Heart right ventricle (tissue), 16 donors: ENCODE data around the gene AGGF1. TPM values are rescaled to one million over a fixed set of nuclear protein-coding genes. Genes with fewer than 3 reads are reported as not detected.
"Not testable (repeated sequence)": the region's sequence is repeated elsewhere in the genome, so short reads cannot be mapped to it uniquely, and the experiment has no call there.

Experiments used
- ATAC-seq, 8 donors: fragments of 200-7000 bp; cut with Tn5 transposase; one replicate each; pipeline ENCODE4 v1.9.1; 2020; ENCODE audit warnings: mild to moderate bottlenecking in 8 of 8, moderate library complexity in 8 of 8, moderate number of reproducible peaks in 1 of 8
- DNase-seq, 2 donors: peaks; one replicate each; pipeline ENCODE4 v3.0.0-alpha.2; 2020
- H3K27ac ChIP-seq, 10 donors: fragments of 200-600 bp; sonication (generic) in 2 of 10; one replicate each; pipeline versions ENCODE4 v1.5.0 to v1.8.0; 2020 to 2022; ENCODE audit warnings: mild to moderate bottlenecking in 3 of 10
- H3K27me3 ChIP-seq, 7 donors: fragments of 200-600 bp; one replicate each; pipeline ENCODE4 v1.8.0; 2021 to 2022; ENCODE audit warnings: mild to moderate bottlenecking in 2 of 7
- H3K36me3 ChIP-seq, 9 donors: fragments of 200-600 bp; sonication (generic) in 1 of 9; one replicate each; pipeline versions ENCODE4 v1.5.0 to v1.8.0; 2020 to 2022; ENCODE audit warnings: mild to moderate bottlenecking in 2 of 9
- H3K4me1 ChIP-seq, 9 donors: fragments of 200-600 bp; sonication (generic) in 1 of 9; one replicate each; pipeline versions ENCODE4 v1.5.0 to v1.8.0; 2020 to 2022; ENCODE audit warnings: mild to moderate bottlenecking in 4 of 9
- H3K4me3 ChIP-seq, 10 donors: fragments of 200-600 bp; sonication (generic) in 2 of 10; one replicate each; pipeline versions ENCODE4 v1.5.0 to v1.8.0; 2020 to 2022; ENCODE audit warnings: mild to moderate bottlenecking in 7 of 10, moderate library complexity in 2 of 10
- H3K9me3 ChIP-seq, 11 donors: fragments of 200-600 bp in 10 of 11; sonication (generic) in 2 of 11; one replicate each; pipeline versions ENCODE4 v1.5.0 to v1.8.0; 2013 to 2022; ENCODE audit warnings: mild to moderate bottlenecking in 2 of 11, control low read depth in 1 of 11, moderate library complexity in 1 of 11
- CTCF ChIP-seq, 9 donors: fragments of 200-600 bp; sonication (generic) in 2 of 9; IDR thresholded peaks; one replicate each; pipeline versions ENCODE4 v1.5.0 to v1.8.0; 2021 to 2022; ENCODE audit warnings: antibody characterized with exemption in 9 of 9, mild to moderate bottlenecking in 5 of 9, moderate library complexity in 1 of 9
- WGBS, 2 donors: extraction: QIAGEN DNeasy Blood & Tissue Kit; methylation state at CpG; one replicate each; pipeline ENCODE4 v1.1.7; 2013; ENCODE audit warnings: inconsistent platforms in 1 of 2; 5-methylcytosine and 5-hydroxymethylcytosine counted together
- intact Hi-C, 10 donors: fragments of 100-400 bp; cut with DNase I; formaldehyde crosslinking; loops; one replicate each; pipeline versions ENCODE4 v1.11.1 to v1.14.2; 2022
- polyA plus RNA-seq, 2 donors: library from polyadenylated mRNA; stranded (reverse); fragments of 200-250 nt; gene quantifications; one replicate each; pipeline ENCODE4 v1.2.3, GENCODE V29; 2013
- total RNA-seq, 10 donors: library from RNA; stranded (reverse); fragmentation: NEBNext Ultra II Directional in 3 of 10; extraction: Animal tissue kit (Norgen Biotek cat#: 25700) in 3 of 10; gene quantifications; one replicate each; pipeline versions ENCODE4 v1.2.1 to v1.2.4, GENCODE V29; 2021 to 2023
- donor health status: Arrhythmogenic right ventricular cardiomyopathy.
- donor health status: ischemic (EF 13 %, LVEDD 7.1; RV severe dilation, severe dysfunction).
- donor health status: healthy with polysubstance abuse.
- donor health status: DM: no; HTN: yes; CAD: no.
- donor health status: DM: no; HTN: no; CAD: no.
- donor health status: ischemic (EF 25% LVEDD 6.9; RV normal size, moderate dysfunction).
- donor health status: ischemic (EF 25% LVEDD 5.7; RV mildly dilated, moderate dysfunction).
- donor health status: healthy.
- donor health status: DM: yes; HTN: yes; CAD: no.
- donor health status: Ischemic cardiomyopathy.
- donor health status: ischemic (EF 35%, LVEDD 5.7; RV mildly dilated, moderate dysfunction).
- donor health status: nonischemic (EF 11% LVEDD 7.7; RV severe dilation, severe dysfunction).
- donor health status: DM: yes; HTN: yes; CAD: no.
- donor health status: PGD.
- donor health status: ischemic (EF 29% LVEDD 5.4; RV normal size, mild dysfunction).
- donor health status: nonischemic (EF 23%, LVEDD 6.1; RV moderate dilation, normal function).

Gene AGGF1
- total and polyA plus RNA-seq, 12 donors, result 7.3 to 20.6 (median 15.7) TPM

GRCh38 chr5:76983468-76983867 is 46.7 kb upstream of the AGGF1 start:
- intact Hi-C loops, result no loop called here
- H3K36me3 ChIP-seq, result no peaks in the 10 kb centered on the region
- peaks cover 0 to 8% (median 0%) of the 10 kb centered on the region in 9 donors for H3K4me1 ChIP-seq
- no peak overlapping the region for H3K4me3 ChIP-seq
- no peak overlapping the region for H3K27ac ChIP-seq
- TF ChIP-seq CTCF (IDR thresholded peaks at IDR 0.05), result no peak
- no peaks in the 10 kb centered on the region for H3K27me3 ChIP-seq
- ATAC-seq (peak in 6 of 8 donors; percentile 30 to 89 (median 60)), DNase-seq (peak in 1 of 2 donors; percentile 16)
- no peaks in the 10 kb centered on the region for H3K9me3 ChIP-seq
- WGBS, 2 donors, result 40 to 51% methylated on average over 3 of the region's 3 CpGs

GRCh38 chr5:76986825-76987526 is 43.2 kb upstream of the AGGF1 start:
- 44 to 51% methylated on average over 6 of the region's 6 CpGs for WGBS, 2 donors
- peaks cover 0 to 8% (median 0%) of the 10 kb centered on the region in 9 donors for H3K4me1 ChIP-seq
- no peak for DNase-seq
- no peaks in the 10 kb centered on the region for H3K27me3 ChIP-seq
- TF ChIP-seq CTCF (IDR thresholded peaks at IDR 0.05), result no peak
- H3K27ac ChIP-seq, result no peak overlapping the region
- no peaks in the 10 kb centered on the region for H3K36me3 ChIP-seq
- no peaks in the 10 kb centered on the region for H3K9me3 ChIP-seq
- H3K4me3 ChIP-seq, result no peak overlapping the region
- no peak for ATAC-seq
- intact Hi-C loops, result no loop called here

- Histone ChIP-seq H3K27ac (no peak overlapping the region), H3K27me3 (no peaks in the 10 kb centered on the region), H3K4me3 (no peak overlapping the region), H3K9me3 (no peaks in the 10 kb centered on the region), H3K4me1 (no peaks in the 10 kb centered on the region), H3K36me3 (no peaks in the 10 kb centered on the region)
- no peak for ATAC-seq
- TF ChIP-seq CTCF (IDR thresholded peaks at IDR 0.05), result no peak
- intact Hi-C loops, result no loop called here
- WGBS, 2 donors, result 79 to 82% methylated on average over 5 of the region's 5 CpGs
- DNase-seq, result no peak
Observed at GRCh38 chr5:76990899-76991459, 39.2 kb upstream of the AGGF1 start.

- H3K27me3 ChIP-seq, H3K4me3 ChIP-seq, H3K9me3 ChIP-seq, intact Hi-C loops, H3K4me1 ChIP-seq, H3K36me3 ChIP-seq, H3K27ac ChIP-seq, ATAC-seq, DNase-seq: not testable (repeated sequence)
- 86 to 87% methylated on average over 9 of the region's 9 CpGs for WGBS, 2 donors
Observed at GRCh38 chr5:76993436-76993835, 36.8 kb upstream of the AGGF1 start.

GRCh38 chr5:76994337-76994736 is 35.9 kb upstream of the AGGF1 start:
- no peak for TF ChIP-seq CTCF (IDR thresholded peaks at IDR 0.05)
- no peaks in the 10 kb centered on the region for H3K4me1 ChIP-seq
- intact Hi-C loops, result no loop called here
- ATAC-seq, result no peak
- H3K4me3 ChIP-seq, result no peak overlapping the region
- H3K27me3 ChIP-seq, result no peaks in the 10 kb centered on the region
- H3K9me3 ChIP-seq, result no peaks in the 10 kb centered on the region
- 78 to 80% methylated on average over 6 of the region's 6 CpGs for WGBS, 2 donors
- H3K36me3 ChIP-seq, result no peaks in the 10 kb centered on the region
- no peak overlapping the region for H3K27ac ChIP-seq
- no peak for DNase-seq

- 91 to 95% methylated on average over 4 of the region's 4 CpGs for WGBS, 2 donors
- ATAC-seq, result not testable (repeated sequence)
Observed at GRCh38 chr5:76998251-76998650, 32.0 kb upstream of the AGGF1 start.

More at GRCh38 chr5:76998251-76998650, 32.0 kb upstream of the AGGF1 start:
- H3K27ac ChIP-seq, H3K4me1 ChIP-seq, intact Hi-C loops, H3K4me3 ChIP-seq, H3K27me3 ChIP-seq, H3K9me3 ChIP-seq, H3K36me3 ChIP-seq, DNase-seq: not testable (repeated sequence)
